HG03432 (cell line): Measurements from ENCODE around the gene ANKRD13A.
"Not testable (repeated sequence)": the region's sequence is repeated elsewhere in the genome, so short reads cannot be mapped to it uniquely, and the experiment has no call there.

Experiments used
- ATAC-seq: cut with Tn5 transposase; IDR thresholded peaks from one replicate; pipeline ENCODE4 v1.9.1; 2021; ENCODE audit warnings: mild to moderate bottlenecking, moderate library complexity; ENCODE audit not compliant: unreplicated experiment

The ANKRD13A gene

DNA sequence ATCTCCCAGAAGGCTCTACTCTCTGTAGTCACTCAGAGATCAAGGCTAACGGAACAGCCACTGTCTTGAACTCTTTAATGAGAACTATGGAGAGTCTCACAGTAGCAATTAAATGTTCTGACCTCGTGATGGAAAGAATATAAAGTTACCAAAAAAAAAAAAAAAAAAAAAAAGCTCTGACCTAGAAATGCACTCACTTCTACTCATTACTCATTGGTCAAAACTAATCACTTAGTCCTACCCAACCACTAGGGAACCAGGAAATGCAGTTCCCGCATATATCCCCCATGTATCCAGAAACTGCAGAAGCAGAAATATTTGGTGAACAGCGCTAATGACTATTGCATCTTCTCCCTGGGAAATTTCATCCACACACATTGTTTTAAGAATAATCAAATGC, 78.6 kb downstream of the ANKRD13A start:
- ATAC-seq: no peak

DNA sequence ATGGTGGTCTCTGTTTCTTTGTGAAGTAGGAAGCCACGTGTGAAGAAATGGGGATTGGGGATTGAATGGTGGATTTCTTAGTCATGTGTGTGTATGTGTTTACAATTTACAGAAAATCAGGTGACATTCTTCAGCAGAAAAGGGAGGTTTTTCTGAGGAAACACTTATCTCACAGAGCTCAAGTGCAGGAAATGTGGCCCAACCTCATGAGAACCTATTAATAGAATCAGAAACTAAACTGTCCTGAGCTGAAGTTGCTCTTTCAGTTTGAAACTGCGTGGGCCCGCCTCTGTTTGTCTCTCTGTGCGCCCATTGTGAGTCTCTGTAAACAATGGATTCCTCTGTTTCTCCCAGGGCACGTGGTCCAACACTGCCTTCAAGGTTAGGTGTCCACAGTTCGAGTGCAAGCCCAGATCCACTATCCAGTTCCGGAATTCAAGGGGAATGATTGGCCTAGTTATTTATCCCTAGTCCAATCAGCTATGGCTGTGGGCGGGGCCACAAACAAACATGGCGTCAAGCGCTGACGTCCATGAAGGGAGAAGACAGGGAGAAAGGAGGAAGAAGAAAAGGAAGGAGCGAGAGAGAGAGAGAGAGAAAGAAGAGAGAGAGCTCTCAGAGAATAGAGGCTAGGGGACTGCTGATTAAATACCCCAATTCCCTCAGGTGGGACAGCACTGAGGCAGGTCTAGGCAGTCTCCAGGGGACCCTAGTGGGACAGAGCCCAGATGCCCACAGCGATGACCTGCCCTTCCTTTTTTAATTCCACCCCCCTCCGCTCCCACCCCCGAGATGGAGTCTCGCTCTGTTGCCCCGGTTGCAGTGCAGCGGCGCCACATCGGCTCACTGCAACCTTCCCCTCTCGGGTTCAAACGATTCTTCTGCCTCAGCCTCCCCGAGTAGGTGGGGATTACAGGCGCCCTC, 80.5 kb downstream of the ANKRD13A start:
- peak; percentile 80 for ATAC-seq

DNA sequence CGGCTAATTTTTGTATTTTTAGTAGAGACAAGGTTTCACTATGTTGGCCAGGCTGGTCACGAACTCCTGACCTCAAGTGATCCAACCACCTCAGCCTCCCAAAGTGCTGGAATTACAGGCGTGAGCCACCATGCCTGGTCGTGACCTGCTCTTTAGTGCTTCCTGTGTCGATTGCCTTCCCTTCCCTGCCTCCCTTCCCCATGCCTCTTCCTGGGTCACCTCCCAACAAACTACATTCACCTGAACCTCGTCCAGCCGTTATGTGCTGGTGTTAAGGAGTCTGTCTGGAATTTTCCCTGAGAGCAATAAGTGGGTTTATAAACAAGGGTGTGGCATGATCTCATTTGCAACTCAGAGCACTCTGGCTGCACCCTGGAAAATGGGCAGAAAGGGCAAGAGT, 81.2 kb downstream of the ANKRD13A start:
- no peak for ATAC-seq

DNA sequence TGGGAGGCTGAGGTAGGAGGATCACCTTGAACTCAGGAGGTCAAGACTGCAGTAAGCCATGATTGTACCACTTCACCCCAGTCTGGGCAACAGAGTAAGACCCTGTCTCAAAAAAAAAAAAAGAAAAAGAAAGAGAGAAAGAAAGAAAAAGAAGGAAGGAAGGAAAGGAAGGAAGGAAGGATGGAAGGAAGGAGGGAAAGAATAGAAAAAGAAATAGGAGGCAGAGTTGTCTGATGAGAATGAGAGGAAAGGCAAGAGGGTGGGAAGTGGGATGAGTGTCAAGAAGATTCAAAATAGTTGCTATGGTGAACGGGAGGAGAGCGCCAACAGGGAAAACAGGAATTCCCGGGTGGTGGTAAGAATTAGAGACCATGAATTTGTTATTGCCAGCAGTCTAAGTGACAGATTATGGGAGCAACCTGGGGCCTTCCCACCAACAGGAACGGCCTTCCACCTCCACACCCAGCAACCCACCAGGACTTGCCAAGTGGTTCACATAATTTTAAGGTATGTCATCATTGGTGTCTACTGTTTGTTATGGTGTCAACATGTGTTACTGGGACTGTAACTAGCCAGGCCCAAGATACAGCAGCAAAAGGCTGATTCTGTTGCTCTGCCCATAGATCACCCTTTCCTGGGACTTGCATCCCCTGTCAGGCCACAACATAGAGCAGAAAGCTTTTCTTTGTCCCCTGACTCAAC, 85.2 kb downstream of the ANKRD13A start:
- ATAC-seq: no peak

DNA sequence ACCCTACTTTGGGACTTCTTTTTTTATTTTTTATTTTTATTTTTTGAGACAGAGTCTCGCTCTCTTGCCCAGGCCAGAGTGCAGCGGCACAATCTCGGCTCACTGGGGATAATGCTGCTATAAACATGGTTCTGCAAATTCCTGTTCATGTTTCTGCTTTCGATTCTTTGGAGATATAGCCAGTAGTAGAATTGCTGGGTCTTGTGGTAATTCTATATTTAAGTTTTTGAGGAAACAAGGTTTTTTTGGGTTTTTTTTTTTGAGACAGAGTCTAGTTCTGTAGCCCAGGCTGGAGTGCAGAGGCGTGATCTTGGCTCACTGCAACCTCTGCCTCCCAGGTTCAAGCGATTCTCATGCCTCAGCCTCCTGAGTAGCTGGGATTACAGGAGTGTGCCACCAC, 89.0 kb downstream of the ANKRD13A start:
- not testable (repeated sequence) for ATAC-seq

DNA sequence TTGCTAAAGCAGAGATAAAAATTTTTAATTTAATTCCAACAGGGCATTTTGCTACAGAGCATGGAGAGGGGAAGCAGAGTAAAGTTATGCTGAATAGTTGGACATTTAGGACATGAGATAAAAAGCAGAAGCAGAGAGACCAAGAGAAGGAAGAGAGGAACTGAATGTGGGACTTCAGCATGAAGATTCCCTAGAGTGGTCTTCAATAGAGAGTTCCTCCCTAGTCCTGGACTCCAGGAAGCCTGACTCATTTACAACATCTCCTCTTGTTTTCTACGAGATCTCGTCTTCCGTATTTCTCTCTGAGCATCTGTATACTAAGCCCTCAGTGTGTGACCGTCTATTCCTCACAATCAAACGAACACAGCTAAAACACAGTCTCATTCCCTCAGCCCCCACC, 89.7 kb downstream of the ANKRD13A start:
- ATAC-seq: no peak
